Measurements from ENCODE around the gene RBM12.
"Not testable (repeated sequence)": the region's sequence is repeated elsewhere in the genome, so short reads cannot be mapped to it uniquely, and the experiment has no call there.

The RBM12 gene

GRCh38 chr20:35698298-35699126 lies 33.8 kb upstream of the RBM12 start:
- DNase-seq, result no peak

GRCh38 chr20:35697696-35698297 lies 33.1 kb upstream of the RBM12 start:
- no peak for DNase-seq

- DNase-seq, result no peak
Measured at GRCh38 chr20:35695978-35696377, 31.3 kb upstream of the RBM12 start.

GRCh38 chr20:35695245-35695749 lies 30.6 kb upstream of the RBM12 start:
- DNase-seq, result no peak

GRCh38 chr20:35690265-35690664 lies 25.6 kb upstream of the RBM12 start:
- DNase-seq, result no peak

- DNase-seq, result not testable (repeated sequence)
Measured at GRCh38 chr20:35686872-35687271, 22.2 kb upstream of the RBM12 start.

- not testable (repeated sequence) for DNase-seq
Measured at GRCh38 chr20:35685368-35685767, 20.7 kb upstream of the RBM12 start.

- no peak for DNase-seq
Measured at GRCh38 chr20:35681960-35682359, 17.3 kb upstream of the RBM12 start.

- no peak for DNase-seq
Measured at GRCh38 chr20:35680452-35681183, 15.9 kb upstream of the RBM12 start.

GRCh38 chr20:35674921-35675320 lies 10.2 kb upstream of the RBM12 start:
- DNase-seq, result no peak

- no peak for DNase-seq
Measured at GRCh38 chr20:35673884-35674283, 9.2 kb upstream of the RBM12 start.

- no peak for DNase-seq
Measured at GRCh38 chr20:35669681-35670080, 5.0 kb upstream of the RBM12 start.

- DNase-seq, result no peak
Measured at GRCh38 chr20:35669221-35669620, 4.5 kb upstream of the RBM12 start.

- DNase-seq, result no peak
Measured at GRCh38 chr20:35665949-35666288, 1.2 kb upstream of the RBM12 start.

GRCh38 chr20:35663516-35664465 lies 909 bp downstream of the RBM12 start:
- DNase-seq, result peak; percentile 10

GRCh38 chr20:35662551-35662950 lies 2.1 kb downstream of the RBM12 start:
- DNase-seq, result no peak

- DNase-seq, result no peak
Measured at GRCh38 chr20:35661908-35662307, 2.8 kb downstream of the RBM12 start.

GRCh38 chr20:35661053-35661452 lies 3.6 kb downstream of the RBM12 start:
- DNase-seq, result no peak

GRCh38 chr20:35660122-35660937 lies 4.4 kb downstream of the RBM12 start:
- no peak for DNase-seq

- DNase-seq, result no peak
Measured at GRCh38 chr20:35657271-35657670, 7.4 kb downstream of the RBM12 start.

GRCh38 chr20:35654415-35654814 lies 10.3 kb downstream of the RBM12 start:
- DNase-seq, result no peak

- no peak for DNase-seq
Measured at GRCh38 chr20:35653893-35654292, 10.8 kb downstream of the RBM12 start.

Measured in DMS 273 treated with DMSO at 0.1 percent for 48 hours (cell line).